SK-MEL-5 (cell line): ENCODE measurements around the gene GYG1. TPM values are rescaled to one million over a fixed set of nuclear protein-coding genes. Genes with fewer than 3 reads are reported as not detected.

Source experiments
- DNase-seq: peaks from one replicate; pipeline ENCODE4 v3.0.0-alpha.2; 2016; ENCODE audit warnings: low read depth, low spot score
- in situ Hi-C: cut with HindIII; loops from 2 replicates; pipeline ENCODE4 v1.10.0; 2016; ENCODE audit warnings: low sequenced_read_pairs, high pct_unique_total_duplicates, low pct_unique_long_range_greater_than_20kb
- total RNA-seq: library from RNA; depleted of rRNA; stranded (reverse); fragments of >200 nt; shearing (Covaris generic); gene quantifications from 2 replicates; pipeline ENCODE4 v1.2.3, GENCODE V29; 2014

The GYG1 gene
- total RNA-seq, 1 experiment from 2014 or later, result 35.3 TPM

DNA sequence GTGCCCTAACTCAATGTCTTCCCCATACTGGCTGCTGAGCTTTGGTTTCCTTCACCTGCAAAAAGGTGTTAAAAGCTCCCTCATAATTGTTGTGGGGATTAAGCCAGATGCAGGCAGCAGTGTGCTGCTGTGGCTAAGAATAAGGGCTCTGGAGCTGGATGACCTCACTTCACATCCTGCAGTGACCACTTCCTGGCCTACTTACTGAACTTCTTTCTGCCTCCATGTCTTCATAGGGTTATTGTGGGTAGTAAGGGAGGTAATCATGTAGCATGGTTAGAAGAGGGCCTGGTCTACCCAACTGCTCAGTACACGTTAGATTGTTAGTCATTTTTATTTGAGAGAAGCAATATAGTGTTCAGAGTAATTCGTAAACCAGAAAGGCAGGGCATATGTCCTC is 18.4 kb downstream of the GYG1 start:
- in situ Hi-C loops, result no loop called here
- DNase-seq, result peak; percentile 22

DNA sequence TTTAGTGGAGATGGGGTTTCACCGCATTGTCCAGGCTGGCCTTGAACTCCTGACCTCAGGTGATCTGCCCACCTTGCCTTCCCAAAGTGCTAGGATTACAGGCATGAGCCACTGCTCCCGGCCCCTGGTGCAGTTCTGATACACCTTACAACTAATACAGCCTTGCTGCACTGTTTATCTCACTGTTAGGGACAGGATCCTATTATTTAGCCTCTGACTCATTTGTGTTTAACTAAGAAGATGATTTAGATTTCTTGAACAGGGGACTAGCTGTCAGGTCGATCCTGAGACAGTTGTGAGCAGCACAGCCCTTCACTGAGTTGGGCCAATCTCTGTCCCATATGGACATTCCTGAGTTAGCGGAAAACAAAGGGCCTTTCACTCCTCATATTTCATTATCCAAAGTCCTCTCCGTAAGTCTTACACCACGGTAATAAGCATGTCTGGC is 19.2 kb downstream of the GYG1 start:
- peak; percentile 88 for DNase-seq
- in situ Hi-C loops, result no loop called here

DNA sequence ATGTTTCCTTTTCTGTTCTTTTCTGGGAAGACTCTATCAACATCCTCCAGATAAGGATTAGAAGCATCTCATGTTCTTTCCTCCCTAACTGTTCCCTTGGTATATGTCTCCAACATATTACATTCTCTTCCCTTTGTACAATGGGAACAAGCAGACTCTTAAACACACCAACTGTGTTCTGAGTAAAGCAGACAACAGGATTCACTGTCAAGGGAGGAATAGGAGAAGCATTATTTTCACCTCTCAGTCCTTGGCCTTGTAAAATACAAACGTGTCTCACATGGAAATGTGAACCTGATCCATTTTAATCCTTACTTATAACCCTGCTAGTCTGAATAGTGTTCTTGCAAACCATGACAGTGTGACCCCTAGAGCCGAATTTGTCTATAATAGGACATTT is 19.6 kb downstream of the GYG1 start:
- in situ Hi-C loops, result no loop called here

DNA sequence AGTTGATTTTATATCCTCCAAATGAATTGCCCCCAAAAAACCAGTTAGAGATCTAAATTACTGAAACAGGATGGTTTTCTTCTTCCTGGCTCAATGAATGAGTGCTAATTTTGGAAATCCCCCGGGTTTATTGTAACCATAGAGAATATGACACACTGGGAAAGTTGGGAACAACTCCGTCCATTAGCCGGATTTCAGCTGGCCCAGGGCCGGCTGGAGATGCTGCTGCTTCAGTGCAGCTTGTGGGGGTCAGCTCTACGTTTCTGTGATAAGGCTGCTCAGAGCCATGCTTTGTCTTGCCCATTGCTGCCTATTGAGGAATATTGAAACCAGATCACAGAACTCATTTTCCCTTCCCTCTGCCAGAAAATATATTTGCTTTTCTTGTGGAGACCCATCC is 20.3 kb downstream of the GYG1 start:
- DNase-seq, result no peak

More for the DNA sequence above, 19.6 kb downstream of the GYG1 start:
- peak; percentile 87 for DNase-seq

GRCh38 chr3:149013726-149014125 is 22.4 kb downstream of the GYG1 start:
- DNase-seq, result no peak
- in situ Hi-C loops, result no loop called here

More for the DNA sequence above, 20.3 kb downstream of the GYG1 start:
- in situ Hi-C loops, result no loop called here

GRCh38 chr3:149015393-149015792 is 24.1 kb downstream of the GYG1 start:
- DNase-seq, result no peak
- in situ Hi-C loops, result no loop called here

DNA sequence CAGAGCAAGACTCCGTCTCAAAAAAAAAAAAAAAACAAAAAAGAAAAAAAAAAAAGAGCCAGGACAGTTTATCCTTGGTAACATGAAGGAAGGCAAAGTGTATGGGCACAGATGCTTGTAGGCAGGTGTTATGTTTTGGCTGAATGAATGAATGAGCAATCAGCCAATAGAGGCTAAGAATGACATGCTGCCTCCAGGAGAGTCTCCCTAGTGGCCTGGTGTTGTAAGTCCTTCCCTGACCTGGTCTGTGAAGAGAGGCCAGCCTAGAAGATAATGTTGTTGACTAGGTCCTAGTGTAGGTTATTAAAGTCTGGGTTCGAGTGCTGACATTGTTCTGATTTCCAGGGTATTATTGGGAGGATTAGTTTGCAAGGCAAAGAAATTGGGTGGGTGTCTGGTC is 24.9 kb downstream of the GYG1 start:
- DNase-seq, result no peak
- in situ Hi-C loops, result no loop called here

- DNase-seq, result peak; percentile 34
- in situ Hi-C loops, result no loop called here
Observed at GRCh38 chr3:149016669-149017541, 25.6 kb downstream of the GYG1 start.

DNA sequence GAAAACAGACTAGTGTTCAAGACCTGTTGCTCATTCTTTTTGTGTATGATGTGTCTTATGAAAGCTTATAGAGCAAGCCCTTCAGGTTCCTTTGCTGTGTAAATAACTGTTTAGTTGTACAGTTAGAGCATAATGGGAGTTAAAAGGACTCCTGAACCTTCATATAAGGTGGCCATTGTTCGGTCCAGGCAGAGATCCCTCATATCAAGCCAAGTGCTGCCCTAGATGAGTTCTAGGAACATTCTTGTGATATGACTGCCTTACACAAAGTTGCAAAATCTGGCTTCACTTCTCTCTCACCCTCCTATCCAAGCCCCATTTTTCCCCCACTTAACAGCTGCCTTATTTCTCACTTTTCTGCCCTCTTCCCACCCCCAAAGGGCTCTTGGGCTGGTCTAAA is 26.9 kb downstream of the GYG1 start:
- DNase-seq, result peak; percentile 28
- in situ Hi-C loops, result no loop called here

- in situ Hi-C loops, result no loop called here
- no peak for DNase-seq
Observed at GRCh38 chr3:149019580-149019979, 28.2 kb downstream of the GYG1 start.

DNA sequence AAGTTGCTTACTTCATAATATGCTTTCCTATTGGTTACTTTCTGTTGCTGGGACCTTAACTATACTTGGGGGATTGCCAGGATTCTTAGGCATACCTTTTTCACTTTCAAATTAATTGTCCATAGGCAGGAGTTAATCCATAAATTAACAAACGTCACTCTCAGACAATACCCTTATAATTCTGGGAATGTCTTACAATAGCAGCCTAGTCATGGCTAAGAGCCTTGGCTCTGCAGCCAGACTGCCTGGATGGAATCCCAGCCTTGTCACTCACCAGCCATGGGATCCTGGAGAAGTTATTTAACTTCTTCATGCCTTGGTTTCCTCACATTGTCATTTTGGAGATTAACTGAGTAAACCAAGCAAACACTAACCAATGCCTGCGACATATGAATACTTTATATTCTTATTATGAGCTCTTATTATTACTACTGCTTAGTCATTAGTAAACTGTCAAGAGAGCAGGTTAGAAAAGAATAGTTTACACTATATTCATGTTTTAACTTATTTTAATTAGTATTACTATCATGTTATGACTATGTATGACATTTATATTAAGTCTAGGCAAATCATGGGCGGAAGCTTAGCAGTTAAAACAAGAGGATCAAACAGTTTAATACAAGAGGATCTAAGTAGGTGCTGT is 29.0 kb downstream of the GYG1 start:
- DNase-seq, result no peak
- in situ Hi-C loops, result no loop called here

DNA sequence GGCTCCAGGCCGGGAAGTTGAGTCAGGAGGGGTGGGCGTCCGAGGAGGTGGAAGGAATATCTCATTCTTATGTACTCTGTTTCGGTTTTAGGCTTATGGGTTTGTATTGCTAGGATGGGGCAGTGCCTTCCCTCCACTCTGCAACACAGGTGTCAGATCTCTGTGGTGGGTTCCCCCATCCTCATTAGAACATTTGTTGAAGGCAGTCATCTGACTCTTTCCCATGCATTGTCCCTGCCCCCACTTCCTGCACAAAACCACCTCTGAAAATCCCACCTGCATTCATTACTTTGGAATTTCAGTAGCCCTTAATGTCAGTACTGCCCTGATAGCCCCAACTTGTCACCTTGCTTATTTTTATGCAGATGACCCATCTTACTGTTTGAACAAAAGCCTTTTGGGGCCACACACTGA is 29.5 kb downstream of the GYG1 start:
- in situ Hi-C loops, result no loop called here
- DNase-seq, result no peak

DNA sequence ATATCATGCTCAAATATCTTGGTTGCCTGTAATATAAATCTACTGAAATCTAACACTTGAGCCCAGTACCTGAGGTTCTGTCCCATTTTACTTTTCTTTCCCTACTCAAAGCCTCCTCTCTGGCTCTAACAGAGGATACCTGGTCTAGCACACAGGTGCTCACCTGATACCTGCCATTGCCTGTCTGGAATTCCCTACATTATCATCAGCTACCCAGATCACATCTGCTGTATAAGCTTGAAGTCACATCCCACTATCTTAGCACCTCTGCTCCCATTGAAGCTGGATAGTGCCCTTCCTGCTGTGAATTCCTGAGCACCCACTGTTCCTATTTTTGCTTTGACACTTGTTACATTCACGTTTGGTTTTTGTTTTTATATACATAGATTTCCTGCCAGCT is 30.5 kb downstream of the GYG1 start:
- in situ Hi-C loops, result no loop called here
- no peak for DNase-seq

DNA sequence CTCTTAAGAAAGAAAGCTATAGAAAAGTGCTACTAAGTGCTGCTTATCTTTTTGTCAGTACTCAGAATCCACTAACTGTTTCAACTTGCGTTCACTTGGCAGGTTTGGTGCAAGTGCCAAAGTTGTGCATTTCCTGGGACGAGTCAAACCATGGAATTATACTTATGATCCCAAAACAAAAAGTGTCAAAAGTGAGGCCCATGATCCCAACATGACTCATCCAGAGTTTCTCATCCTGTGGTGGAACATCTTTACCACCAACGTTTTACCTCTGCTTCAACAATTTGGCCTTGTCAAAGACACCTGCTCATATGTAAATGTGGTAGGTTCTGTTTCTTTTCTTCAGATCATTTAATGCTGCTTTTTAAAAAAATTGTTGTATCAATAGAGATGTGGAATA is 32.6 kb downstream of the GYG1 start:
- no peak for DNase-seq
- in situ Hi-C loops, result no loop called here

GRCh38 chr3:149026718-149027117 is 35.4 kb downstream of the GYG1 start:
- in situ Hi-C loops, result no loop called here

DNA sequence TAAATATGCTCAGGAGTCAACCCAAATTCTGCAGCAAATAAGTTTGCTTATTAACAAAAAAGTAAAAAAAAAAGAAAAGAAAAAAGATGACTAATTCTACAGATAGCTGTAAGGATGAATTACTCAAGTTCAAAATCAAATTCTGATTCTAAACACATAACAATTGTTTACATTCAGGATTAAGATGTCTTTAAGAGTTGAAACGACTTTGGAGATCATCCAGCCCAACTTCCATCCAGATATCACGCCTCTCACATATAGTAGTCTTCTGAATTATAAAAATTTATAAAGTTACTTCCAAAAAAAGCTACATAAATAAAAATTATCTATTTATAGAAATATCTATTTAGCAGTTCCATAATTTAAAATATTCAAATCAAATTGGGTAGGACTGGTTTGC is 39.8 kb downstream of the GYG1 start:
- DNase-seq, result no peak
- in situ Hi-C loops, result no loop called here

More at GRCh38 chr3:149026718-149027117, 35.4 kb downstream of the GYG1 start:
- DNase-seq, result no peak

GRCh38 chr3:149037684-149038083 is 46.3 kb downstream of the GYG1 start:
- in situ Hi-C loops, result no loop called here
- DNase-seq, result no peak

- DNase-seq, result no peak
- in situ Hi-C loops, result no loop called here
Observed at GRCh38 chr3:149038322-149038721, 47.0 kb downstream of the GYG1 start.
